GM18951 (cell line): ENCODE data around the gene PRR12.
"Not testable (repeated sequence)": the region's sequence is repeated elsewhere in the genome, so short reads cannot be mapped to it uniquely, and the experiment has no call there.

Source experiments
- POLR2A ChIP-seq: IDR thresholded peaks from 4 replicates; pipeline ENCODE4 v1.6.1; 2011; ENCODE audit warnings: mild to moderate bottlenecking; ENCODE audit not compliant: insufficient read length, insufficient read depth; ENCODE audit errors: extremely low read depth
- in situ Hi-C: fragments of 300-500 bp; cut with MboI; formaldehyde crosslinking; loops from one replicate; pipeline ENCODE4 v1.12.0; 2022; ENCODE audit warnings: low sequenced_read_pairs, mixed read lengths, inconsistent platforms; ENCODE audit not compliant: unreplicated experiment

Gene PRR12

DNA sequence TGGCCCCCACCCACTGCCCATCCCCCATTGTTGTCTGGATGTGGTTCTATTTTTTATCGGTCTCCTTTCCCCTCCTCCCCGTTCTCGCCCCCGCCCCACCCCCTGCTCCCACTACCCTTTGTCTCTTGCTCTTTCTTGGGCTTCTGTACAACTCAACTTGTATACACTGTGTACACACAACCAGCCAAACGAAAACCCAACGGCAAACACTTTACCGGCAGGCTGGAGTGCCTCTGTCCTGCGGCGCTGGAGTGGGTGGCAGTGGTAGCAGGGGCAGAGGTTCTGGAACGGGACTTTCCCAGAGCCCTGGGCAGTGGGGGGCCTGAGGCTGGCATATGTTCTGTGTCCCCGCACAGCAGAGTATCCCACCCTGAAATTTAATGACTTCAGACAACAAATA lies 35.2 kb downstream of the PRR12 start:
- no peak for TF ChIP-seq POLR2A
- in situ Hi-C loops: no loop called here

- in situ Hi-C loops: no loop called here
- no peak for TF ChIP-seq POLR2A
Measured at GRCh38 chr19:49629659-49630058, 38.7 kb downstream of the PRR12 start.

DNA sequence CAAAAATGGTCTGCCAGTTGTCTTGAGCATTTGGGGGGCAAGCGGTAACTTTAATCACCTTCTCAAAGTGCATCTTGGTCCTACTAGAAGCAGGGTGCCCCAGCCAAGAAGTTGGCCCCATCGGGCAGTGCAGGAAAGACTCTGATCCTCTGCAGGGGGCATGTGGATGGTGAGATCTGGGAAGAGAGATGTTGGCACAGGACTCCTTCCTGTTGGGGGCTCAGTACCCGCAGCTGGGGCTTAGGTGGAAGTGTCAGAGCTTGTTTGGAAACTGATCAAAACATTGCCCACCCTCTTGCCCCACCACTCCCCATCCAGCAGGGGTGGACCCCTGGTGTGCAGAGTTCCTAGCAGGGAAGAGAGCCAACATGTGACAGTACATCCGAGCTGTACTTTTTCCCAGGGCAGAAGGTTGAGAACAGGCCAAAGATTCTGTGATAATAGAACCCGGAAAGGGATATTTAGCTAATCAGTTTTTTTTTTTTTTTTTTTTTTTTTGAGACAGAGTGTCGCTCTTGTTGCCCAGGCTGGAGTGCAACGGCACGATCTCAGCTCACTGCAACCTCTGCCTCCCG lies 40.1 kb downstream of the PRR12 start:
- in situ Hi-C loops: no loop called here
- TF ChIP-seq POLR2A: no peak

DNA sequence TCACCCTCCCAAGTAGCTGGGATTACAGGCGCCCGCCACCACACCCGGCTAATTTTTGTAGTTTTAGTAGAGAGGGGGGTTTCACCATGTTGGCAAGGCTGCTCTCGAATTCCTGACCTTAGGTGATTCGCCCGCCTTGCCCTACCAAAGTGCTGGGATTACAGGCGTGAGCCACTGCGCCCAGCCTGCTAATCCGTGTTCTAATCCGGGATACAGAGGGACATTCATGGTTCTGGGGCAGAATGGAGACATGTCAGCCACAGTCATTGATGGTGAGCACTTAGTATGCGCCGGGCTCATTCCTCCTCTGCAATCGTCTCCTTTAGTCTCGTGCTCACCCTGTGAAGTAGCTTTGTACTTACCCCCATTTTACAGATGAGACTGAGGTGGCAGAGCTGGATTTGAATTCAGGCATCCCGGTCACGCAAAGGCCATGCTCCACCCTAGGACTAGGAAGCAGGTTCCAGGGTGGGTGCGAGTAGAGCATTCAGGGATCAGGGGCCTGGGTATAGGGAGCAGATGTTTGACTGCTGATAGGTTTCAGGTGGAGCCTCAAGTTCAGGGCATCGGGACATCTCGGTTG lies 40.7 kb downstream of the PRR12 start:
- in situ Hi-C loops: no loop called here
- no peak for TF ChIP-seq POLR2A

DNA sequence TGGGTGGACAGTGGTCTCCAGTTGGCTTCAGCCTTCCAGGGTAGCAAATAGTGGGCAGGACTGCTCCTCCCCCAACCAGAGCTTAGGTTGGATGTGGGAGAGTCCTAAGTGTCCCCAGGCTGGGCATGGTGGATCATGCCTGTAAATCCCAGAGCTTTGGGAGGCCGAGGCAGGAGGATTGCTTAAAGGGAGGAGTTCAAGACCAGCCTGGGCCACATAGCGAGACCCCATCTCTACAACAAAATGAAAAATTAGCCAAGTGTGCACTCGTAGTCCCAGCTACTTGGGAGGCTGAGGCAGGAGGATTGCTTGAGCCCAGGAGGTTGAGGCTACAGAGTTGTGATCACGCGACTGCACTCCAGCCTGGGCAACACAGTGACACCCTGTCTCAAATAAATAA lies 41.6 kb downstream of the PRR12 start:
- TF ChIP-seq POLR2A: no peak
- in situ Hi-C loops: no loop called here

DNA sequence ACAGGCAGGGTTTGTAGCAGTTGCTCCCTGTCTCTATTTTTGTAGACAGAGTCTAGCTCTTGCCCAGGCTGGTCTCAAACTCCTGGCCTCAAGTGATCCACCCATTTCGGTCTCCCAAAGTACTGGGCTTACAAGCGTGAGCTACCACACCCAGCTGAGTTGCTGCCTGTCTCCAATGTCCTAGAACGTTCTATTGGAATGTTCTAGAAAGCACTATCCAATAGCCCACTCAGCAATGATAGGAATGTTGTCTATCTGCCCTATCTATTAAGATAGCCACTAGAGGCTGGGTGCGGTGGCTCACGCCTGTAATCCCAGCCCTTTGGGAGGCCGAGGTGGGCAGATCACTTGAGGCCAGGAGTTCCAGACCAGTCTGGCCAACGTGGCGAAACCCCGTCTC lies 42.3 kb downstream of the PRR12 start:
- in situ Hi-C loops: not testable (repeated sequence)

DNA sequence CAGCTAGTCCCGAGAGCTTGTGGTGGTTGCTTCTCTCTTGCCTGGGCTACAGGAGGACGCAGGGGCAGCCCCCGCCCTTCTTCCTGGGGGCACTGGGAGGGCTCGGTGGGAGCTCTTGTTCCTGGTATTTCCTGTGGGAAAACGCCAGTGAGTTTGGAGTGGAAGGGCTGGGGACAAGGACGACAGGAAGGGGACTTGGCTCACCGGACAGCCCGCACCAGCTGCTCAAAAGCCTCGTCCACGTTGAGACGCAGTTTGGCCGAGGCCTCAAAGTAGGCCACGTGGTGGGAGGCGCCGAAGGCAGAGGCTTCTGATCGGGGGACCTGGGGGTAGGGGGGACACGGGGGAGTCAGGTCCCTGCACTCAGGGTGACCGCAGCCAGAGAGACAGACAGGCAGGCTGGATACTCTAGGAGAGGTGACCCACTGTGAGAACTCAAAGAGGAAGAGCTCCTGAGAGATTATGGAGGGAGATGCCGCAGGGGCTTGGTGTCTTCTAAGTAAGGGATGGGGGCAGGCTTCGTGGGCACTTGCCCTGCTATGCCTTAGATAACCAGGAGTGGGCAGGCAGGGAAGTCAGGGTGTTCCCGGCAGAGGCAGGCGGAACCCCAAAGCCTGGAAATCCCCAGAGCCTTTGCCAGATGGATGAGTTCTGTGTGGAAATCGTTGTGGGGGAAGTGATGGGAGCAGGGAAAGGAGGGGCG lies 44.7 kb downstream of the PRR12 start:
- in situ Hi-C loops: no loop called here
- no peak for TF ChIP-seq POLR2A

DNA sequence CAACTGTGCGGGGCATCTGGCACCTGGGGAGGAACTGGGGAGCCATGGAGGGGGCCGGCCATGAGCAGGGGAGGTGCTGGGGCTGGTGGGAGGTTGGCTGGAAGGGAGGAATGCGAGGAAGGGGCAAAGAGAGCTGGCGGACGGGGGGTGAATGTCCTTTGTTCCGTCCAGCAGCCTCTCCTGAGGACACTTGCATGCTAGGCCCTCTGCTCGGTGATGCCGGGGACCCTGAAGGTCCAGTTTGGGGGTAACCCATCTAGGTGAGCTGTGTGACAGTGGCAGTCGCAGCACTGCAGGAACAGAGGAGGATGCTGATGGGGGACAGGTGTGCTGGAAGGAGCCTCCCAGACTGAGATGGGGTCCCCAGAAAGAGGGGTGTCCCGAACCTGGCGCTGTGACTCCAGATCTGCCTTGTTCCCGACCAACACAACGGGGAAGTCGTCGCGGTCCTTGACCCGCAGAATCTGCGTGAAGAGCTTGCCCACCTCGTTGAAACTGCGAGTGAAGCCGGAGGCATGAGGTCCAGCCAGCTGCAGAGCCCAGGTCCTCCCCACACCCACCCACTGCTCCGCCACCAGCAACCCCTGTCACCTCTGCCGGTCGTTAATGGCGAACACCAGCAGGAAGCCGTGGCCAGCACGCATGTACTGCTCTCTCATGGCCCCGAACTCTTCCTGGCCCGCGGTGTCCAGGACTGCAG lies 45.4 kb downstream of the PRR12 start:
- TF ChIP-seq POLR2A: no peak
- in situ Hi-C loops: no loop called here

- in situ Hi-C loops: no loop called here
- TF ChIP-seq POLR2A: no peak
Measured at GRCh38 chr19:49637821-49638738, 47.1 kb downstream of the PRR12 start.

GRCh38 chr19:49639401-49640112 lies 48.6 kb downstream of the PRR12 start:
- in situ Hi-C loops: no loop called here
- TF ChIP-seq POLR2A: no peak

DNA sequence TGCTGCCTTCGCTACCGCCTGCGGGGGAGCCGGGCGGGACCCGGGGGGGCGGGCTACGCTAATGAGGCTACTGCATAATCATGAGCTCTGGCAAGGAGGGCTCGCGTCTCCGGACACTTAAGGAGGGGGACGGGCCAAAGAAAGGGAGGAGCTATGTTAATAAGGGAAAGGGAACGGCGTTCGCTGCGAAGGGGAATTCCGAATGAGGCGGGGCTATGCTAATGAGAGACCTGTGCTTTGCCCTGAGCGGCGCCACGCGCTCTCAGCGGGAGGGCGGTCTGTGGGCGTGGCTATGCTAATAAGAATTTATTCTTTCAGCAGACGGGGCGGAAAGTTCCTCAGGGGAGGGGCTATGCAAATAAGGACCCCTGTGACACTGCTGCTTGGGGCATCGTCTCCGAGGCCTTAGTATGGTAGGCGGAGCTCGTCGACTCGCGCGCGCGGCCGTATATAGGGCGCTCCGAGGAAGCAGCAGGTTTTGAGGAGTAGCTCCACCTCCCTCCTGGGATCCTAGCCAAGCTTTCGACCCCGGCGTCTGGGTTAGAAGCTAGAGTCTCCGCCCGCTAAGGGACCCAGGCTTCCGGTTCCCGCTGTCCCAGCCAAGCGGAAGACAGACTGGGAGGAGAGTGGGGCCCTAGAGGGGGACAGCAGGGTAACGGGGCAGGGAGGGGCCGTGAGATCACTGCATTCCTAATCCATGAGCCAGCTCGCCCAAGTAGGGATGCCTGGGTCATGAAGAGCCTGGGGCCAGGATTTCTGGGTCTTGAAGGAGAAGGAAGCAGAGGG lies 49.3 kb downstream of the PRR12 start, which contains the start of gene RRAS:
TSS of gene RRAS (minus strand) at position 31 of the 786 bp plus-strand sequence. CDS start 45 bp downstream, outside the sequence.
- peak; percentile 87 for TF ChIP-seq POLR2A
- in situ Hi-C loops: no loop called here
